GM23248 (cell line): ENCODE data around the gene C2CD5.

Experiments used
- EZH2 ChIP-seq: fragments of 200-600 bp; sonication (generic); IDR thresholded peaks from 2 replicates; pipeline ENCODE4 v1.6.1; 2018; ENCODE audit warnings: antibody characterized with exemption, mild to moderate bottlenecking; ENCODE audit not compliant: insufficient read depth, poor library complexity, severe bottlenecking
- EZH2phosphoT487 ChIP-seq: fragments of 200-600 bp; sonication (generic); IDR thresholded peaks from 2 replicates; pipeline ENCODE4 v1.6.1; 2018; ENCODE audit warnings: antibody characterized with exemption, moderate library complexity, mild to moderate bottlenecking, low read depth; ENCODE audit not compliant: insufficient read depth

GRCh38 chr12:22578328-22578727 lies 34.0 kb upstream of the C2CD5 start:
- no peak for TF ChIP-seq EZH2phosphoT487
- TF ChIP-seq EZH2: no peak
